ENCODE results near the gene UBR4. TPM values are rescaled to one million over a fixed set of nuclear protein-coding genes. Genes with fewer than 3 reads are reported as not detected.

UBR4 gene
- total RNA-seq, 1 experiment from 2014 or later = 131 TPM

DNA sequence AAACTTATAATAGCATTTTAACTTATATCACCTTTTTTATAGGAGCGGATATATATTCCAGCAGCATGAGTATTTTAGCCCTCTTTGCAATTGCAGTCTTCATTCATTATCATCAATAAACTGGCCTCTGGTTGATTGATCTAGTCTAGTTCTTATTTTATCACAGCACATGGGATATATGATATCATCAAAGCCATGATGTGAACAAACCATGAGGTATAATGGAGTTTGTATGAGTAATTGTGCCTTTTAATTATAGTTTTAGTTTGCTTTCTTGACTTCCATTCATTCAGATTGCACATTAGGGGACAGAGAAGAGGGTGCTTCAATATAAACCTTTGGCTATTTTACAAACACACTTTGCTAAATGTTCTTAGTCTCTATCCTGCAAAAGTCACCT is 3.5 kb upstream of the UBR4 start:
- no peak for DNase-seq
- Histone ChIP-seq H3K4me2 (ENCODE audit: insufficient read depth, insufficient read length, low read length) (no peak overlapping the region), H3K4me1 (ENCODE audit: insufficient read depth, low read length) (no peaks in the 10 kb centered on the region), H3K23ac (ENCODE audit: insufficient read length, low read depth, low read length) (no peak overlapping the region), H2BK20ac (ENCODE audit: low read depth, low read length, poor library complexity, severe bottlenecking) (no peak overlapping the region), H3K56ac (ENCODE audit: insufficient read length, low read depth, low read length) (no peak overlapping the region), H3K9me3 (ENCODE audit: control insufficient read depth, low read depth, low read length) (no peaks in the 10 kb centered on the region), H3K79me2 (ENCODE audit: insufficient read depth, low read length) (peaks cover 12% of the 10 kb centered on the region; the same call in 1 of the 2 replicates), H3K23me2 (ENCODE audit: insufficient read length, low read depth, low read length, poor library complexity, severe bottlenecking) (peaks cover 11% of the 10 kb centered on the region), H4K20me1 (ENCODE audit: control insufficient read depth, insufficient read depth, insufficient read length) (no peaks in the 10 kb centered on the region), H3K14ac (ENCODE audit: insufficient read depth, low read length) (no peak overlapping the region), H2BK120ac (ENCODE audit: low read depth, low read length, poor library complexity, severe bottlenecking) (no peak overlapping the region), H2AFZ (ENCODE audit: low read length) (no peak overlapping the region), H3K27ac (ENCODE audit: insufficient read length, low read depth, low read length) (no peak overlapping the region), H4K91ac (ENCODE audit: insufficient read length, low read depth, low read length) (no peak overlapping the region), H3K9ac (ENCODE audit: extremely low read depth, insufficient read length, low read length) (no peak overlapping the region), H3T11ph (ENCODE audit: low read length) (no peak overlapping the region), H4K8ac (replicated peaks; ENCODE audit: insufficient read length, low read depth, low read length) (no peak overlapping the region), H2BK12ac (ENCODE audit: insufficient read length, low read depth, low read length) (no peak overlapping the region), H2BK5ac (ENCODE audit: insufficient read length, low read length) (no peak overlapping the region), H2AK5ac (ENCODE audit: insufficient read length, low read length) (no peak overlapping the region), H2BK15ac (ENCODE audit: low read depth, low read length) (no peak overlapping the region), H3K18ac (ENCODE audit: insufficient read length, low read depth, low read length) (no peak overlapping the region), H4K5ac (ENCODE audit: insufficient read length, low read depth, low read length) (no peak overlapping the region), H3K79me1 (ENCODE audit: insufficient read depth, low read depth, low read length, poor library complexity, severe bottlenecking) (peaks cover 2% of the 10 kb centered on the region), H3K27me3 (ENCODE audit: insufficient read depth, low read length) (no peaks in the 10 kb centered on the region), H3K4ac (ENCODE audit: low read depth, low read length) (no peak overlapping the region)
- no peaks in the 10 kb centered on the region for H3K27me3 Mint-ChIP-seq (ENCODE audit: low read depth)
- no peak overlapping the region for H3K4me3 Mint-ChIP-seq
- H3K36me3 Mint-ChIP-seq (ENCODE audit: insufficient read depth in 1 of 3, low read depth in 3 of 3) = peaks cover 2 to 36% (median 32%) of the 10 kb centered on the region in 3 experiments; a peak in 6 of 7 replicates
- no CpG with 5 or more reads among the region's 1 CpG for WGBS (ENCODE audit: extremely low coverage, insufficient read length, low lambda C conversion rate)
- no peaks in the 10 kb centered on the region for H3K9me3 Mint-ChIP-seq
- peaks cover 18 to 19% of the 10 kb centered on the region in 2 experiments for H3K4me1 Mint-ChIP-seq
- no peak for TF ChIP-seq CTCF (conservative IDR thresholded peaks at IDR 0.05)
- no peak overlapping the region for H3K27ac Mint-ChIP-seq
